Measurements from ENCODE around the gene TDRD3. TPM values are rescaled to one million over a fixed set of nuclear protein-coding genes. Genes with fewer than 3 reads are reported as not detected.

Gene TDRD3
- total RNA-seq, 6 donors from 2014 or later, result 16.0 to 56.4 (median 25.8) TPM

GRCh38 chr13:60619461-60619860, 222.4 kb downstream of the TDRD3 start:
- no peaks in the 10 kb centered on the region for H3K27me3 ChIP-seq
- no peak overlapping the region for H3K27ac ChIP-seq
- no peak for TF ChIP-seq EP300 (IDR thresholded peaks at IDR 0.05)
- no peak for TF ChIP-seq POLR2A (IDR thresholded peaks at IDR 0.05)
- no peak for TF ChIP-seq CTCF (IDR thresholded peaks at IDR 0.05)
- no peak for TF ChIP-seq POLR2AphosphoS5 (IDR thresholded peaks at IDR 0.05)
- 66 to 75% methylated on average over 2 of the region's 2 CpGs for WGBS, 2 donors
- H3K4me1 ChIP-seq, result no peaks in the 10 kb centered on the region
- no peak for DNase-seq
- H3K36me3 ChIP-seq, result no peaks in the 10 kb centered on the region
- H3K9me3 ChIP-seq, result no peaks in the 10 kb centered on the region
- no peak overlapping the region for H3K4me3 ChIP-seq
- no peak for ATAC-seq (ENCODE audit: low FRiP score in 2 of 2)

GRCh38 chr13:60620611-60621395, 223.8 kb downstream of the TDRD3 start:
- Histone ChIP-seq H3K36me3 (no peaks in the 10 kb centered on the region), H3K27ac (no peak overlapping the region), H3K9me3 (no peaks in the 10 kb centered on the region), H3K4me3 (no peak overlapping the region), H3K4me1 (no peaks in the 10 kb centered on the region), H3K27me3 (no peaks in the 10 kb centered on the region)
- no peak for DNase-seq
- 80 to 84% methylated on average over 5 of the region's 5 CpGs for WGBS, 2 donors
- no peak for TF ChIP-seq EP300 (IDR thresholded peaks at IDR 0.05)
- TF ChIP-seq POLR2AphosphoS5 (IDR thresholded peaks at IDR 0.05), result no peak
- TF ChIP-seq CTCF (IDR thresholded peaks at IDR 0.05), result no peak
- no peak for TF ChIP-seq POLR2A (IDR thresholded peaks at IDR 0.05)
- no peak for ATAC-seq (ENCODE audit: low FRiP score in 2 of 2)

GRCh38 chr13:60623151-60623550, 226.1 kb downstream of the TDRD3 start:
- Histone ChIP-seq H3K4me3 (no peak overlapping the region), H3K27ac (no peak overlapping the region), H3K4me1 (no peaks in the 10 kb centered on the region), H3K27me3 (no peaks in the 10 kb centered on the region), H3K9me3 (no peaks in the 10 kb centered on the region), H3K36me3 (no peaks in the 10 kb centered on the region)
- DNase-seq (no peak), ATAC-seq (ENCODE audit: low FRiP score in 2 of 2) (no peak)
- WGBS, 2 donors, result 83 to 86% methylated on average over 1 of the region's 1 CpG
- TF ChIP-seq CTCF (IDR thresholded peaks at IDR 0.05) (no peak), POLR2AphosphoS5 (IDR thresholded peaks at IDR 0.05) (no peak), POLR2A (IDR thresholded peaks at IDR 0.05) (no peak), EP300 (IDR thresholded peaks at IDR 0.05) (no peak)

Small RNA genes lying within 50 kb of the gene (small RNA-seq; reads per million reads assigned to genes)
- gene RNA5SP31, result 0 reads per million in 4 donors

Other genes starting within 250 kb of the TDRD3 start
- 1 to 10 TPM; 2.8 to 6.3 (median 5.4) TPM for gene DIAPH3, start 233.3 kb upstream of the TDRD3 start, total RNA-seq